ENCODE measurements around the gene ALDH1L1. TPM values are rescaled to one million over a fixed set of nuclear protein-coding genes. Genes with fewer than 3 reads are reported as not detected.
A peak's percentile ranks its signal among the peaks of the same experiment; 100 is the strongest.

The ALDH1L1 gene
- total and polyA plus RNA-seq, 8 donors, result 0.39 to 1.8 (median 0.51) TPM

DNA sequence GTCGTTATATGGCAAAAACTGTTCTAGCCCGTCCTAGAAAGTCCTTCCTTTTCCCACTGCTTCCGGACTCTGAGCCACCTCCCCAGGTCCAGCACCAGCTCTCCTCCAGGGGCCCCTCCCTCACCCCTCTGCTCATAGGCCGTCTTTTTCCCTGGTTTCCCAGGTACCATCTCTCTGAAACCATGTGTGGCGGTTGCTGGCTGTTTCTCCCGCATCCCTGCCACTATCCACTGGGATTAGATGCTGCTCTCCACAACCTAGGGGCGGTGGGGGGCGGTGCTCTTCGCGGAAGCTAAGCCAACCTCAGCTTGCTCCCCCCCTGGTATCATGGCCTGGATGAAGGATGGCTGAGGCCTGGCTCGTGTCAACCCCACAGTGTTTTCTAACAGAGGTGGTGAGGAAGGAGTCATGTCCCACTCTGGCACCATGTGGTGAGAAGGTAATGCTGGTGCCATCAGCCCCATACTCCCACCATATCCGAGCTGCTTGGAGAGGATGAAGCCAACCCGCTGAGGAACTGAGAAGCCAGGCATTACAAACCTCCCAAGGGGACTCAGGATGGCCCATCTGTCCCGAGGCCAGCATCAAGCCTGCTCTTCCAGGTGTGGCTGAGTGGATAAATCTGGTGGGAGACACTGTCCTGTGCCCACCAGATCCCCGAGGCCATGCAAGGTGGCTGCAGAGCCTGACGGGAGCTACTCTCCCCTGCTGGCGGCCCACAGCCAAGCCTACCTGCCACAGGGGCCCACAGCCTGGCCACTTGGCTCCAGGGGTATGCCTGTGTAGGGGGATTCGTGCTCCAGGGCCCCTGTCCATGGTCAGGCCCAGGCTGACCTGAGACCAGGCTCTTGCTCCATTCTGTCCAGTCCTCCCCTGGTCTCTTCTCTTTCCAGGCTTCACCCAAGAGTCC is 68.6 kb downstream of the ALDH1L1 start:
- H3K4me1 ChIP-seq, result no peaks in the 10 kb centered on the region
- ATAC-seq (no peak), DNase-seq (peak in 1 of 4 donors; percentile 69)
- TF ChIP-seq, protein P1, sequence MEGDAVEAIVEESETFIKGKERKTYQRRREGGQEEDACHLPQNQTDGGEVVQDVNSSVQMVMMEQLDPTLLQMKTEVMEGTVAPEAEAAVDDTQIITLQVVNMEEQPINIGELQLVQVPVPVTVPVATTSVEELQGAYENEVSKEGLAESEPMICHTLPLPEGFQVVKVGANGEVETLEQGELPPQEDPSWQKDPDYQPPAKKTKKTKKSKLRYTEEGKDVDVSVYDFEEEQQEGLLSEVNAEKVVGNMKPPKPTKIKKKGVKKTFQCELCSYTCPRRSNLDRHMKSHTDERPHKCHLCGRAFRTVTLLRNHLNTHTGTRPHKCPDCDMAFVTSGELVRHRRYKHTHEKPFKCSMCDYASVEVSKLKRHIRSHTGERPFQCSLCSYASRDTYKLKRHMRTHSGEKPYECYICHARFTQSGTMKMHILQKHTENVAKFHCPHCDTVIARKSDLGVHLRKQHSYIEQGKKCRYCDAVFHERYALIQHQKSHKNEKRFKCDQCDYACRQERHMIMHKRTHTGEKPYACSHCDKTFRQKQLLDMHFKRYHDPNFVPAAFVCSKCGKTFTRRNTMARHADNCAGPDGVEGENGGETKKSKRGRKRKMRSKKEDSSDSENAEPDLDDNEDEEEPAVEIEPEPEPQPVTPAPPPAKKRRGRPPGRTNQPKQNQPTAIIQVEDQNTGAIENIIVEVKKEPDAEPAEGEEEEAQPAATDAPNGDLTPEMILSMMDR (IDR thresholded peaks at IDR 0.05), result no peak
- intact Hi-C loops (cut with DNase I), result no loop called here
- H3K27me3 ChIP-seq, result no peaks in the 10 kb centered on the region
- no peaks in the 10 kb centered on the region for H3K36me3 ChIP-seq
- H3K4me3 ChIP-seq, result no peak overlapping the region
- H3K9me3 ChIP-seq, result no peaks in the 10 kb centered on the region
- H3K27ac ChIP-seq, result no peak overlapping the region

DNA sequence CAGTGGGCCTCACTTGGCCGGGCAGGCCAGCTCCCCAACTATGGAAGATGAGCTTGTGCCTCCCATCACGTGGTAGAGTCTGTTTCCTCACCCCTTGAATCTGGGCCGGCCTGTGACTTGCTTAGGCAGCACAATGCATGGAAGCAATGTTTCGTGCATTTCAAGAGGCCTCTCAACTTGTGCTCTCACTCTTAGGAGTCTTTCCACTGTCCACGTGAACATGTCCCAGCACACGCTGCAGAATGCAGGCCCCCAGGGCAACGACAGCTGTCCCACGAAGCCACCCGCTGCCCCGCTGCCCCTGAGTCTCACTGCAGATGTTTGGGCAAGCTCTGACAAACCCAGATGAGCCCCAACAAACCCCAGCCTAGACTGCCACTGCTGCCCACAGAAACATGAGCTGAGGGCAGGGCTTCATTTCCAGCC is 69.2 kb downstream of the ALDH1L1 start:
- Histone ChIP-seq H3K9me3 (no peaks in the 10 kb centered on the region), H3K4me1 (no peaks in the 10 kb centered on the region), H3K27ac (no peak overlapping the region), H3K27me3 (no peaks in the 10 kb centered on the region), H3K36me3 (no peaks in the 10 kb centered on the region), H3K4me3 (no peak overlapping the region)
- TF ChIP-seq, protein P1 (IDR thresholded peaks at IDR 0.05), result no peak
- no peak for DNase-seq
- ATAC-seq, result no peak
- intact Hi-C loops (cut with DNase I), result no loop called here

DNA sequence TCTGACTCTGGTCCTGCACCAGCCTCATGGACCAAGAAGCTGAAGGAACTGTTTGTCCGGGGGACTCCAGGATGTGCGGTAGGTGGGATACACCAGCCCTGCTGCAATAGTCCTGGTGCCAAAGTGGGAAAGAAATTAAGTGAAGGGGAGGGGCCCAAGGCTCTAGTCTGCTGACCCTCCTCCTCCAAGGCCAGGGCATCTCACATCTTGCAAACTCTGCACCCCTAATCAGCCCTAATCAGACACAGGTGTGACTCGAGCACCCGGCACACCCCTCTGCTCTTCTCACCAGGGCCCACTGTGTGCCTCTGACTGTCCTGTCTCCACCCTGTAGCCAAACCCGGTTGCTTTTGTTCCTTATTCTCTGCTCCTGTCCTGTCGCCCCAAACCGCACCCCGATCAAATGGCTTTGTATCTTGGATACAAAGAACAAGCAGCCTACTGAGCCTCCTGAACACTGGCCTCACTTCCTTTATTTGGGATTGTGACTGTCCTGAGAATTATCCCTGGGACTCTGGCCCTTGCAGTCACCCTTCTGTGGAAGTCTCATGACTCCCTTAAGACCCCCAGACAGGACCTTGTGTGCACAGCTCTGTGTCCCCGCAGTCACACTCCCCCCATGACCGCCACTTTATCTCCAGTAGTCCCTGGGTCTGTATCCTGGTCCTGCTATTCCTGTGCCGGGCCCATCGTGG is 69.8 kb downstream of the ALDH1L1 start:
- Histone ChIP-seq H3K4me1 (no peaks in the 10 kb centered on the region), H3K36me3 (no peaks in the 10 kb centered on the region)
- DNase-seq, result no peak

DNA sequence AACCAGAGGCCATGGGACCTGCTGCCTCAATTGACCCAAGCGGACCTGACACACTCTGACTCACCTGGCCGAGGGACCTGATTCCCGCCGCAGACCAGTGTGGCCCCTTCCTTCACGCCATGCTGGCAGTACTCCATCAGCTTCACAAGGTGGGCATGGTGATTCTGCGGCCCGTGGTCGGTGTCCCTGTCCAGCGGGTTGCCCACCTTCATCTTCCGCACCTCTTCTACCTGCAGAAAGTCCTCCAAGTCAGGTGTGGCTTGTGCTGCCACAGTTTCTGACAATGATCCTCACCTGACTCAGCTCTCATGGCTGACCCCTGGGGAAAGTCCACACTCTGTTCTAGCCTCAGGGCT is 70.5 kb downstream of the ALDH1L1 start:
- H3K36me3 ChIP-seq, result no peaks in the 10 kb centered on the region
- H3K4me1 ChIP-seq, result no peaks in the 10 kb centered on the region
- H3K9me3 ChIP-seq, result no peaks in the 10 kb centered on the region
- no peaks in the 10 kb centered on the region for H3K27me3 ChIP-seq
- TF ChIP-seq, protein P1 (IDR thresholded peaks at IDR 0.05), result no peak
- ATAC-seq, result no peak
- H3K4me3 ChIP-seq, result no peak overlapping the region
- intact Hi-C loops (cut with DNase I), result no loop called here
- DNase-seq, result peak in 1 of 4 donors; percentile 68
- no peak overlapping the region for H3K27ac ChIP-seq

More for the DNA sequence above, 69.8 kb downstream of the ALDH1L1 start:
- no peak for ATAC-seq
- TF ChIP-seq, protein P1 (IDR thresholded peaks at IDR 0.05), result no peak
- Histone ChIP-seq H3K27ac (no peak overlapping the region), H3K27me3 (no peaks in the 10 kb centered on the region), H3K4me3 (no peak overlapping the region), H3K9me3 (no peaks in the 10 kb centered on the region)
- intact Hi-C loops (cut with DNase I), result no loop called here
